Midbrain (tissue), 1 donor: ENCODE measurements around the gene PDE1C.

ENCODE experiments used
- DNase-seq: peaks from one replicate; lab custom pipeline; 2025; lab: John Stamatoyannopoulos, UW

The PDE1C gene

GRCh38 chr7:31892099-31892829 lies 177.9 kb downstream of the PDE1C start:
- no peak for DNase-seq

- DNase-seq = no peak
Measured at GRCh38 chr7:31890766-31891165, 179.4 kb downstream of the PDE1C start.

- peak; percentile 23 for DNase-seq
Measured at GRCh38 chr7:31890198-31890597, 180.0 kb downstream of the PDE1C start.

GRCh38 chr7:31887006-31887405 lies 183.2 kb downstream of the PDE1C start:
- DNase-seq = no peak

GRCh38 chr7:31885171-31885570 lies 185.0 kb downstream of the PDE1C start:
- DNase-seq = no peak

GRCh38 chr7:31883761-31884164 lies 186.4 kb downstream of the PDE1C start:
- peak; percentile 65 for DNase-seq

- peak; percentile 28 for DNase-seq
Measured at GRCh38 chr7:31882187-31882586, 188.0 kb downstream of the PDE1C start.

GRCh38 chr7:31878875-31879274 lies 191.3 kb downstream of the PDE1C start:
- no peak for DNase-seq

GRCh38 chr7:31875424-31875823 lies 194.8 kb downstream of the PDE1C start:
- peak; percentile 7 for DNase-seq

- DNase-seq = no peak
Measured at GRCh38 chr7:31874631-31875386, 195.4 kb downstream of the PDE1C start.

GRCh38 chr7:31873816-31874597 lies 196.2 kb downstream of the PDE1C start:
- DNase-seq = no peak

GRCh38 chr7:31872545-31873370 lies 197.4 kb downstream of the PDE1C start:
- DNase-seq = no peak

- no peak for DNase-seq
Measured at GRCh38 chr7:31864646-31865045, 205.6 kb downstream of the PDE1C start.

GRCh38 chr7:31860925-31861324 lies 209.3 kb downstream of the PDE1C start:
- no peak for DNase-seq

- DNase-seq = no peak
Measured at GRCh38 chr7:31858055-31858454, 212.2 kb downstream of the PDE1C start.

GRCh38 chr7:31857172-31857571 lies 213.0 kb downstream of the PDE1C start:
- DNase-seq = no peak

GRCh38 chr7:31856337-31856736 lies 213.9 kb downstream of the PDE1C start:
- no peak for DNase-seq

GRCh38 chr7:31855530-31855929 lies 214.7 kb downstream of the PDE1C start:
- DNase-seq = no peak

- no peak for DNase-seq
Measured at GRCh38 chr7:31853380-31853779, 216.8 kb downstream of the PDE1C start.

GRCh38 chr7:31852462-31852861 lies 217.7 kb downstream of the PDE1C start:
- no peak for DNase-seq

GRCh38 chr7:31851119-31851518 lies 219.1 kb downstream of the PDE1C start:
- no peak for DNase-seq

GRCh38 chr7:31850601-31851000 lies 219.6 kb downstream of the PDE1C start:
- no peak for DNase-seq
